ENCODE measurements around the gene CGB5.

CGB5 gene

DNA sequence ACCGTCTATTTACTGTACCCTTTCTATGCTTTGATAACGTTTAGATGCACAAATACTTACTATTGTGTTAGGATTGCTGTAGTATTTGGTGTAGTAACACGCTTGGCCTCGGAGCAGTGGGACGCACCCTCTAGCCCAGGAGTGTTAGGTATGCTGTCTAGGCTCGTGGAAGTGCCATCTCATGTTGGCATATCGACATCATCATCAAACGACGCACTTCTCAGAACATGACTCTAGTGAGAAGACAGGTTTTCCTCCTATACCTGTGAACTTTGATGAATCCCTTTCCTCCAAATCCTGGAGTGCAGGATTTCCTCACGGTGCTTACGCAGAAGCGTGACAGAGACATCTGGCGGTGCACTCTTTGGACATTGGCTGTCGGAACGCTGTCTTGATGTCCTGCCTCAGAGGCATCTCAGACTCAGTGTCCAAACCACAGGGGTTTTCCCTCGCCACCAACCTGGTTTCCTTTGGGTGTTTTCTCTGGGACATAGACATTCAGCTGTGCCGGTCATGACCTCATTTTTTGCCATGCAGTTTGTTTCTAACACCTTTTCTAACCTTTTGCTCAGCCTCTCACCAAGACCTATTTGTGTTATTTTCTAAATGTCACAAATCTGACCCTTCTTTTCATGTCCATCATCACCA, 47.9 kb downstream of the CGB5 start:
- no peak for DNase-seq

DNA sequence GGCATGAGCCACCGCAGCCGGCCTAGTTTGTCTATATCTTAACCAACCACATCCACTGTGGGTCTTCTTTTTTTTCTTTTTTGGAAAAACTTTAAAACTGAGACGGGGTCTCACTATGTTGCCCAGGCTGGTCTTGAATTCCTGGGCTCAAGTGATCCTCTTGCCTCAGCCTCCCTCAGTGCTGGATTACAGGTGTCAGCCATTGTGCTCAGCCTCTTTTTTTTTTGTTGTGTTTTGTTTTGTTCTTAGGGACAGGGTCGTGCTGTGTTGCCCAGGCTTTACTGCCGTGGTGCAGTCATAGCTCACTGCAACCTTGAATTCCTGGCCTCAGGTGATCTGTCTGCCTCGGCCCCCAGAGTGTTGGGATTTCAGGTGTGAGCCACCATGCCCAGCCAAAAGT, 49.0 kb downstream of the CGB5 start:
- no peak for DNase-seq
